WTC11 (cell line): ENCODE measurements around the gene MACROD2. TPM values are rescaled to one million over a fixed set of nuclear protein-coding genes. Genes with fewer than 3 reads are reported as not detected.

Source experiments
- ATAC-seq: fragments of 200-7000 bp; cut with Tn5 transposase; 2 replicates; pipeline ENCODE4 v1.10.0; 2021; ENCODE audit warnings: mild to moderate bottlenecking, moderate library complexity
- CTCF ChIA-PET: fragments of 300-600 bp; sonication (Branson Sonifier 250); formaldehyde crosslinking; loops from one replicate; lab custom pipeline; 2021; ENCODE audit warnings: antibody characterized with exemption; lab: Charles Lee
- POLR2A ChIA-PET: fragments of 350-600 bp; sonication (Branson Sonifier 250); formaldehyde crosslinking; loops from one replicate; lab custom pipeline; 2021; ENCODE audit warnings: antibody characterized with exemption; lab: Charles Lee
- DNase-seq: peaks from one replicate; pipeline ENCODE4 v3.0.0; 2021; ENCODE audit warnings: low spot score
- H3K27ac Mint-ChIP-seq: 2 replicates; pipeline ENCODE4 v1.8.0; 2021; ENCODE audit warnings: mixed read lengths
- H3K27me3 Mint-ChIP-seq: 2 replicates; pipeline ENCODE4 v1.8.0; 2021; ENCODE audit warnings: low read depth, mild to moderate bottlenecking, moderate library complexity, mixed read lengths
- H3K36me3 Mint-ChIP-seq: 2 replicates; pipeline ENCODE4 v1.8.0; 2021; ENCODE audit warnings: mixed read lengths
- H3K4me1 Mint-ChIP-seq: 2 replicates; pipeline ENCODE4 v1.8.0; 2022; ENCODE audit warnings: mixed read lengths
- H3K4me3 Mint-ChIP-seq: 2 replicates; pipeline ENCODE4 v1.8.0; 2021; ENCODE audit warnings: mild to moderate bottlenecking, moderate library complexity, mixed read lengths
- H3K9me3 Mint-ChIP-seq: 2 replicates; pipeline ENCODE4 v1.8.0; 2021; ENCODE audit warnings: mixed read lengths
- ATF1 ChIP-seq: sonication (generic); formaldehyde crosslinking; IDR thresholded peaks from 2 replicates; pipeline ENCODE4 v1.8.1; 2023; ENCODE audit warnings: mild to moderate bottlenecking, moderate library complexity, missing genetic modification reagents
- ATF3 ChIP-seq: sonication (generic); formaldehyde crosslinking; conservative IDR thresholded peaks from 2 replicates; pipeline ENCODE4 v1.8.1; 2022; ENCODE audit warnings: mild to moderate bottlenecking, missing genetic modification reagents
- CDX4 ChIP-seq: fragments of 250-450 bp; sonication (Bioruptor Pico); IDR thresholded peaks from 2 replicates; pipeline ENCODE4 v1.9.0; 2021; ENCODE audit warnings: moderate library complexity, mild to moderate bottlenecking, inconsistent platforms, borderline replicate concordance
- EMX1 ChIP-seq: fragments of 250-450 bp; sonication (Bioruptor Pico); IDR thresholded peaks from 2 replicates; pipeline ENCODE4 v1.8.0; 2021; ENCODE audit warnings: mild to moderate bottlenecking
- HMGA2 ChIP-seq: fragments of 250-450 bp; sonication (Bioruptor Pico); IDR thresholded peaks from 2 replicates; pipeline ENCODE4 v1.4.0; 2021; ENCODE audit warnings: mild to moderate bottlenecking, moderate library complexity
- OVOL2 ChIP-seq: fragments of 250-450 bp; sonication (Bioruptor Pico); IDR thresholded peaks from 2 replicates; pipeline ENCODE4 v1.9.0; 2021; ENCODE audit warnings: mild to moderate bottlenecking, borderline replicate concordance
- RELA ChIP-seq: sonication (generic); formaldehyde crosslinking; IDR thresholded peaks from 2 replicates; pipeline ENCODE4 v1.8.1; 2022; ENCODE audit warnings: missing genetic modification reagents, mild to moderate bottlenecking, borderline replicate concordance
- RORB ChIP-seq: fragments of 250-450 bp; sonication (Bioruptor Pico); IDR thresholded peaks from 2 replicates; pipeline ENCODE4 v1.9.0; 2021; ENCODE audit warnings: mild to moderate bottlenecking
- TEAD4 ChIP-seq: sonication (generic); formaldehyde crosslinking; IDR thresholded peaks from 2 replicates; pipeline ENCODE4 v1.8.0; 2022; ENCODE audit warnings: mild to moderate bottlenecking, missing genetic modification reagents
- TP53 ChIP-seq: sonication (generic); formaldehyde crosslinking; IDR thresholded peaks from 2 replicates; pipeline ENCODE4 v1.8.1; 2023; ENCODE audit warnings: mild to moderate bottlenecking, missing genetic modification reagents
- ZNF121 ChIP-seq: sonication (generic); formaldehyde crosslinking; IDR thresholded peaks from 2 replicates; pipeline ENCODE4 v1.8.0; 2023; ENCODE audit warnings: missing genetic modification reagents
- ZNF423 ChIP-seq: fragments of 250-450 bp; sonication (Bioruptor Pico); IDR thresholded peaks from 2 replicates; pipeline ENCODE4 v2.1.2; 2022; ENCODE audit warnings: mild to moderate bottlenecking, moderate library complexity
- ZNF671 ChIP-seq: fragments of 250-450 bp; sonication (Bioruptor Pico); IDR thresholded peaks from 2 replicates; pipeline ENCODE4 v1.8.0; 2021; ENCODE audit warnings: mild to moderate bottlenecking
- total RNA-seq: library from RNA; stranded (reverse); gene quantifications from 3 replicates; pipeline ENCODE4 v1.2.3, GENCODE V29; 2021
- TF ChIP-seq, protein P1 (sequence below): sonication (generic); formaldehyde crosslinking; IDR thresholded peaks from 2 replicates; pipeline ENCODE4 v1.8.0; 2022; ENCODE audit warnings: missing genetic modification reagents
- TF ChIP-seq, protein P2 (sequence below): sonication (generic); formaldehyde crosslinking; IDR thresholded peaks from 2 replicates; pipeline ENCODE4 v1.8.0; 2022; ENCODE audit warnings: mild to moderate bottlenecking, missing genetic modification reagents
- TF ChIP-seq, protein P3 (sequence below): sonication (generic); formaldehyde crosslinking; IDR thresholded peaks from 2 replicates; pipeline ENCODE4 v1.8.1; 2023; ENCODE audit warnings: mild to moderate bottlenecking, missing genetic modification reagents, moderate library complexity
- TF ChIP-seq, protein P4 (sequence below): sonication (generic); formaldehyde crosslinking; IDR thresholded peaks from 2 replicates; pipeline ENCODE4 v1.8.1; 2023; ENCODE audit warnings: mild to moderate bottlenecking, missing genetic modification reagents
- TF ChIP-seq, protein P5 (sequence below): fragments of 250-450 bp; sonication (Bioruptor Pico); IDR thresholded peaks from 2 replicates; pipeline ENCODE4 v2.1.2; 2022; ENCODE audit warnings: mild to moderate bottlenecking, moderate library complexity

MACROD2 gene
- total RNA-seq, 1 experiment from 2014 or later: 4.1 TPM

GRCh38 chr20:14785065-14785743 lies 789.9 kb downstream of the MACROD2 start:
- no peak for DNase-seq
- H3K27ac Mint-ChIP-seq: no peak overlapping the region
- TF ChIP-seq CDX4 (CRISPR knock-in tag): no peak
- TF ChIP-seq RORB: no peak
- no peak for TF ChIP-seq RELA
- TF ChIP-seq, protein P1, sequence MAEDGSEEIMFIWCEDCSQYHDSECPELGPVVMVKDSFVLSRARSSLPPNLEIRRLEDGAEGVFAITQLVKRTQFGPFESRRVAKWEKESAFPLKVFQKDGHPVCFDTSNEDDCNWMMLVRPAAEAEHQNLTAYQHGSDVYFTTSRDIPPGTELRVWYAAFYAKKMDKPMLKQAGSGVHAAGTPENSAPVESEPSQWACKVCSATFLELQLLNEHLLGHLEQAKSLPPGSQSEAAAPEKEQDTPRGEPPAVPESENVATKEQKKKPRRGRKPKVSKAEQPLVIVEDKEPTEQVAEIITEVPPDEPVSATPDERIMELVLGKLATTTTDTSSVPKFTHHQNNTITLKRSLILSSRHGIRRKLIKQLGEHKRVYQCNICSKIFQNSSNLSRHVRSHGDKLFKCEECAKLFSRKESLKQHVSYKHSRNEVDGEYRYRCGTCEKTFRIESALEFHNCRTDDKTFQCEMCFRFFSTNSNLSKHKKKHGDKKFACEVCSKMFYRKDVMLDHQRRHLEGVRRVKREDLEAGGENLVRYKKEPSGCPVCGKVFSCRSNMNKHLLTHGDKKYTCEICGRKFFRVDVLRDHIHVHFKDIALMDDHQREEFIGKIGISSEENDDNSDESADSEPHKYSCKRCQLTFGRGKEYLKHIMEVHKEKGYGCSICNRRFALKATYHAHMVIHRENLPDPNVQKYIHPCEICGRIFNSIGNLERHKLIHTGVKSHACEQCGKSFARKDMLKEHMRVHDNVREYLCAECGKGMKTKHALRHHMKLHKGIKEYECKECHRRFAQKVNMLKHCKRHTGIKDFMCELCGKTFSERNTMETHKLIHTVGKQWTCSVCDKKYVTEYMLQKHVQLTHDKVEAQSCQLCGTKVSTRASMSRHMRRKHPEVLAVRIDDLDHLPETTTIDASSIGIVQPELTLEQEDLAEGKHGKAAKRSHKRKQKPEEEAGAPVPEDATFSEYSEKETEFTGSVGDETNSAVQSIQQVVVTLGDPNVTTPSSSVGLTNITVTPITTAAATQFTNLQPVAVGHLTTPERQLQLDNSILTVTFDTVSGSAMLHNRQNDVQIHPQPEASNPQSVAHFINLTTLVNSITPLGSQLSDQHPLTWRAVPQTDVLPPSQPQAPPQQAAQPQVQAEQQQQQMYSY (CRISPR knock-in tag): no peak
- no peak for TF ChIP-seq EMX1 (CRISPR knock-in tag)
- no peak for TF ChIP-seq OVOL2 (CRISPR knock-in tag)
- TF ChIP-seq ZNF671 (CRISPR knock-in tag): no peak
- no peak for TF ChIP-seq HMGA2
- TF ChIP-seq, protein P2, sequence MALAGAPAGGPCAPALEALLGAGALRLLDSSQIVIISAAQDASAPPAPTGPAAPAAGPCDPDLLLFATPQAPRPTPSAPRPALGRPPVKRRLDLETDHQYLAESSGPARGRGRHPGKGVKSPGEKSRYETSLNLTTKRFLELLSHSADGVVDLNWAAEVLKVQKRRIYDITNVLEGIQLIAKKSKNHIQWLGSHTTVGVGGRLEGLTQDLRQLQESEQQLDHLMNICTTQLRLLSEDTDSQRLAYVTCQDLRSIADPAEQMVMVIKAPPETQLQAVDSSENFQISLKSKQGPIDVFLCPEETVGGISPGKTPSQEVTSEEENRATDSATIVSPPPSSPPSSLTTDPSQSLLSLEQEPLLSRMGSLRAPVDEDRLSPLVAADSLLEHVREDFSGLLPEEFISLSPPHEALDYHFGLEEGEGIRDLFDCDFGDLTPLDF (CRISPR knock-in tag): no peak
- TF ChIP-seq, protein P3, sequence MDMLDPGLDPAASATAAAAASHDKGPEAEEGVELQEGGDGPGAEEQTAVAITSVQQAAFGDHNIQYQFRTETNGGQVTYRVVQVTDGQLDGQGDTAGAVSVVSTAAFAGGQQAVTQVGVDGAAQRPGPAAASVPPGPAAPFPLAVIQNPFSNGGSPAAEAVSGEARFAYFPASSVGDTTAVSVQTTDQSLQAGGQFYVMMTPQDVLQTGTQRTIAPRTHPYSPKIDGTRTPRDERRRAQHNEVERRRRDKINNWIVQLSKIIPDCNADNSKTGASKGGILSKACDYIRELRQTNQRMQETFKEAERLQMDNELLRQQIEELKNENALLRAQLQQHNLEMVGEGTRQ: no peak
- TF ChIP-seq ATF3 (CRISPR knock-in tag): no peak
- no peak for TF ChIP-seq ZNF121
- TF ChIP-seq ATF1 (CRISPR knock-in tag): no peak
- TF ChIP-seq, protein P4, sequence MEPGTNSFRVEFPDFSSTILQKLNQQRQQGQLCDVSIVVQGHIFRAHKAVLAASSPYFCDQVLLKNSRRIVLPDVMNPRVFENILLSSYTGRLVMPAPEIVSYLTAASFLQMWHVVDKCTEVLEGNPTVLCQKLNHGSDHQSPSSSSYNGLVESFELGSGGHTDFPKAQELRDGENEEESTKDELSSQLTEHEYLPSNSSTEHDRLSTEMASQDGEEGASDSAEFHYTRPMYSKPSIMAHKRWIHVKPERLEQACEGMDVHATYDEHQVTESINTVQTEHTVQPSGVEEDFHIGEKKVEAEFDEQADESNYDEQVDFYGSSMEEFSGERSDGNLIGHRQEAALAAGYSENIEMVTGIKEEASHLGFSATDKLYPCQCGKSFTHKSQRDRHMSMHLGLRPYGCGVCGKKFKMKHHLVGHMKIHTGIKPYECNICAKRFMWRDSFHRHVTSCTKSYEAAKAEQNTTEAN (CRISPR knock-in tag): no peak
- TF ChIP-seq, protein P5, sequence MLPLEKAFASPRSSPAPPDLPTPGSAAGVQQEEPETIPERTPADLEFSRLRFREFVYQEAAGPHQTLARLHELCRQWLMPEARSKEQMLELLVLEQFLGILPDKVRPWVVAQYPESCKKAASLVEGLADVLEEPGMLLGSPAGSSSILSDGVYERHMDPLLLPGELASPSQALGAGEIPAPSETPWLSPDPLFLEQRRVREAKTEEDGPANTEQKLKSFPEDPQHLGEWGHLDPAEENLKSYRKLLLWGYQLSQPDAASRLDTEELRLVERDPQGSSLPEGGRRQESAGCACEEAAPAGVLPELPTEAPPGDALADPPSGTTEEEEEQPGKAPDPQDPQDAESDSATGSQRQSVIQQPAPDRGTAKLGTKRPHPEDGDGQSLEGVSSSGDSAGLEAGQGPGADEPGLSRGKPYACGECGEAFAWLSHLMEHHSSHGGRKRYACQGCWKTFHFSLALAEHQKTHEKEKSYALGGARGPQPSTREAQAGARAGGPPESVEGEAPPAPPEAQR (CRISPR knock-in tag): no peak
- no peak for TF ChIP-seq ZNF423 (CRISPR knock-in tag)
- TF ChIP-seq TP53 (CRISPR knock-in tag): no peak
- no peak for TF ChIP-seq TEAD4
- POLR2A ChIA-PET: no interaction called here
- no peaks in the 10 kb centered on the region for H3K9me3 Mint-ChIP-seq
- CTCF ChIA-PET: no interaction called here
- H3K27me3 Mint-ChIP-seq: no peaks in the 10 kb centered on the region
- no peak for ATAC-seq
- H3K4me1 Mint-ChIP-seq: peaks cover 12% of the 10 kb centered on the region
- H3K36me3 Mint-ChIP-seq: no peaks in the 10 kb centered on the region
- no peak overlapping the region for H3K4me3 Mint-ChIP-seq
